Endothelial cell of umbilical vein (primary cell): ENCODE data around the gene PAX8.

ENCODE experiments used
- CTCF ChIP-seq, 2 donors: IDR thresholded peaks; 1 replicate in 1 of 2; 2 replicates in 1 of 2; pipeline ENCODE4 v1.5.1; 2011; ENCODE audit warnings: low read length in 2 of 2, mild to moderate bottlenecking in 2 of 2, moderate library complexity in 2 of 2, control low read depth in 1 of 2, inconsistent platforms in 1 of 2, low read depth in 1 of 2; ENCODE audit not compliant: insufficient read depth in 1 of 2; ENCODE audit errors: extremely low read depth in 1 of 2
- EZH2 ChIP-seq: IDR thresholded peaks from 2 replicates; pipeline ENCODE4 v1.6.1; 2012; ENCODE audit warnings: borderline replicate concordance, low read depth, mild to moderate bottlenecking, moderate library complexity, low read length, inconsistent platforms; ENCODE audit not compliant: severe bottlenecking
- MAX ChIP-seq: IDR thresholded peaks from 2 replicates; pipeline ENCODE4 v1.6.1; 2011; ENCODE audit not compliant: insufficient read depth, insufficient read length
- POLR2A ChIP-seq: IDR thresholded peaks from 2 replicates; pipeline ENCODE4 v1.6.1; 2012; ENCODE audit warnings: low read depth, mild to moderate bottlenecking, control low read depth, low read length
- POLR2AphosphoS5 ChIP-seq: IDR thresholded peaks from 2 replicates; pipeline ENCODE4 v1.6.1; 2012; ENCODE audit warnings: low read depth, mild to moderate bottlenecking, control low read depth, low read length, moderate library complexity; ENCODE audit not compliant: insufficient read depth

- TF ChIP-seq POLR2AphosphoS5: no peak
- no peak for TF ChIP-seq CTCF (IDR thresholded peaks at IDR 0.05; ENCODE audit: extremely low read depth in 1 of 2, insufficient read depth in 1 of 2, low read depth in 1 of 2, low read length in 2 of 2)
- TF ChIP-seq POLR2A: no peak
- TF ChIP-seq EZH2: no peak
- no peak for TF ChIP-seq MAX
Observed at GRCh38 chr2:113211226-113212105, 67.3 kb downstream of the PAX8 start.
